Liver (tissue), 9 donors: ENCODE measurements around the gene TCF12. TPM values are rescaled to one million over a fixed set of nuclear protein-coding genes. Genes with fewer than 3 reads are reported as not detected.

Experiments used
- DNase-seq: peaks from one replicate; pipeline ENCODE4 v3.0.0-alpha.2; 2017; ENCODE audit warnings: low spot score
- H3K27ac ChIP-seq, 2 donors: one replicate each; pipeline ENCODE4 v1.7.0; 2013; ENCODE audit warnings: inconsistent platforms in 2 of 2, low read length in 2 of 2, control low read depth in 1 of 2, low read depth in 1 of 2, mild to moderate bottlenecking in 1 of 2
- H3K27me3 ChIP-seq, 4 donors: one replicate each; pipeline versions ENCODE4 v1.6.1 to v1.7.0; 2013; ENCODE audit warnings: low read length in 3 of 4, inconsistent platforms in 1 of 4, mild to moderate bottlenecking in 1 of 4, moderate library complexity in 1 of 4; ENCODE audit not compliant: control insufficient read depth in 4 of 4, insufficient read depth in 4 of 4
- H3K36me3 ChIP-seq, 4 donors: one replicate each; pipeline versions ENCODE4 v1.6.1 to v1.7.0; 2013; ENCODE audit warnings: low read length in 3 of 4, mild to moderate bottlenecking in 3 of 4, low read depth in 1 of 4, moderate library complexity in 1 of 4; ENCODE audit not compliant: control insufficient read depth in 4 of 4, insufficient read depth in 3 of 4
- H3K4me1 ChIP-seq, 4 donors: one replicate each; pipeline versions ENCODE4 v1.6.1 to v1.7.0; 2013; ENCODE audit warnings: low read length in 3 of 4, mild to moderate bottlenecking in 3 of 4, moderate library complexity in 1 of 4; ENCODE audit not compliant: control insufficient read depth in 4 of 4, insufficient read depth in 4 of 4
- H3K4me3 ChIP-seq, 3 donors: one replicate each; pipeline versions ENCODE4 v1.6.1 to v1.7.0; 2013; ENCODE audit warnings: low read length in 3 of 3, control low read depth in 1 of 3, low read depth in 1 of 3, mild to moderate bottlenecking in 1 of 3
- H3K9ac ChIP-seq, 2 donors: one replicate each; pipeline ENCODE4 v1.7.0; 2013; ENCODE audit warnings: low read length in 2 of 2, mild to moderate bottlenecking in 2 of 2, moderate library complexity in 2 of 2, control low read depth in 1 of 2, low read depth in 1 of 2
- H3K9me3 ChIP-seq, 4 donors: one replicate each; pipeline versions ENCODE4 v1.6.1 to v1.7.0; 2013; ENCODE audit warnings: low read length in 3 of 4; ENCODE audit not compliant: control insufficient read depth in 4 of 4
- ATF3 ChIP-seq: IDR thresholded peaks from 2 replicates; pipeline ENCODE4 v1.6.1; 2016; ENCODE audit warnings: antibody characterized with exemption
- CTCF ChIP-seq: fragments of 150-350 bp; IDR thresholded peaks from 2 replicates; pipeline ENCODE4 v1.5.1; 2017; ENCODE audit warnings: improper control_type of control experiment, low read depth, low read length; ENCODE audit not compliant: missing input control
- EGR1 ChIP-seq, 2 donors: IDR thresholded peaks; 2 replicates each; pipeline ENCODE4 v1.6.1; 2016 to 2018; ENCODE audit warnings: antibody characterized with exemption in 2 of 2, low read depth in 2 of 2
- FOXA1 ChIP-seq: IDR thresholded peaks from 2 replicates; pipeline ENCODE4 v1.6.1; 2016; ENCODE audit warnings: antibody characterized with exemption
- FOXA2 ChIP-seq: IDR thresholded peaks from 2 replicates; pipeline ENCODE4 v1.6.1; 2016; ENCODE audit warnings: antibody characterized with exemption
- HNF4G ChIP-seq: IDR thresholded peaks from 2 replicates; pipeline ENCODE4 v1.6.1; 2016; ENCODE audit warnings: antibody characterized with exemption
- JUND ChIP-seq, 2 donors: IDR thresholded peaks; 2 replicates each; pipeline ENCODE4 v1.6.1; 2016; ENCODE audit warnings: antibody characterized with exemption in 2 of 2
- NR2F2 ChIP-seq: IDR thresholded peaks from 2 replicates; pipeline ENCODE4 v1.6.1; 2016; ENCODE audit warnings: antibody characterized with exemption
- REST ChIP-seq: IDR thresholded peaks from 2 replicates; pipeline ENCODE4 v1.6.1; 2016; ENCODE audit warnings: antibody characterized with exemption, mild to moderate bottlenecking
- TAF1 ChIP-seq: conservative IDR thresholded peaks from 2 replicates; pipeline ENCODE4 v1.6.1; 2016; ENCODE audit warnings: antibody characterized with exemption, mild to moderate bottlenecking
- ZBTB33 ChIP-seq: IDR thresholded peaks from 2 replicates; pipeline ENCODE4 v1.6.1; 2016; ENCODE audit warnings: antibody characterized with exemption
- WGBS: extraction: QIAGEN DNeasy Blood & Tissue Kit; methylation state at CpG from one replicate; pipeline ENCODE4 v1.1.7; 2013; 5-methylcytosine and 5-hydroxymethylcytosine counted together
- polyA plus RNA-seq, 2 donors: library from polyadenylated mRNA; stranded (reverse) in 1 of 2; unstranded in 1 of 2; fragments of 200-250 nt in 1 of 2; fragments of >200 nt in 1 of 2; fragmentation: Nextera tagmentation in 1 of 2; extraction: Ambion mirVana in 1 of 2; gene quantifications; one replicate each; pipeline versions ENCODE4 v1.2.1 to v1.2.3, GENCODE V29; 2013 to 2015
- total RNA-seq, 2 donors: library from RNA; depleted of rRNA; stranded (reverse); fragments of >200 nt; gene quantifications; one replicate each; pipeline ENCODE4 v1.2.3, GENCODE V29; 2014
- TF ChIP-seq, protein P1 (sequence below): IDR thresholded peaks from 2 replicates; pipeline ENCODE4 v1.6.1; 2016; ENCODE audit warnings: antibody characterized with exemption
- donor health status: healthy.
- donor health status: healthy.
- donor health status: healthy.
- donor health status: healthy.
- donor health status: healthy.

TCF12 gene
- total and polyA plus RNA-seq, 4 donors: 8.7 to 38.3 (median 22.3) TPM

- TF ChIP-seq ZBTB33: no peak
- no peak for TF ChIP-seq CTCF
- TF ChIP-seq, protein P1, sequence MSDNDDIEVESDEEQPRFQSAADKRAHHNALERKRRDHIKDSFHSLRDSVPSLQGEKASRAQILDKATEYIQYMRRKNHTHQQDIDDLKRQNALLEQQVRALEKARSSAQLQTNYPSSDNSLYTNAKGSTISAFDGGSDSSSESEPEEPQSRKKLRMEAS: no peak
Measured at GRCh38 chr15:57285386-57285785, 366.9 kb downstream of the TCF12 start (continued).

DNA sequence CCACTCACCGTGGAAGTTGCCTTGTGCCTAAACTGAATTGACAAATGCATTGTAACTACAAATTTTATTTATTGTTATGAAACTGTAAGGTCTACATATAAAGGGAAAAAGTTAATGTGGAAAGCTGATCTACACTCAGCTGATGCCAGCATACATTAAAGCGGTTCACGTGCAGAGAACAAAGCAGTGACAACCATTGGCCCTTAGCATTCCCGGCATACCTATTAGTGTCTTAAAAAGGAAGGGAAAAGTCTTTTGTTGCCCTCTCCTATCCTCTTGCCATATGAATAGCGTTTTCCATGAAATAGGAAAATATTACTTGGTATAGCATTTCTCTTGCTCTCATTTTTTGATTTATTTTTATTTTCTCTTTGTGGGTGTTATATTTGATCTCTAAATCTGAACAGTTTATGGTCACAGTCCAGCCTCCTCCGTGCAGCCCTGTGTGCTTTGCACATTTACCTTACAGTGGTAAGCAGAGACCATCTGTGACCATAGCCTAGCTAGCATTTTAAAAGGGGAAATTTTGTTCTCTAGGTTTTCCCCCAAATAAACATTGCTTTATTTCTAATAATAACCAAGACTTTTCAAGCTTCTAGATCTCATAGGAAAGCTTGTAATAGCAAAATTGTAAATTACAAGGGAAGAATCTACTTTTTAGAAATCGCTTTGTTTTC, 368.1 kb downstream of the TCF12 start:
- TF ChIP-seq FOXA1 (no peak), EGR1 (IDR thresholded peaks at IDR 0.05; ENCODE audit: low read depth in 2 of 2) (no peak), HNF4G (no peak), ZBTB33 (no peak), FOXA2 (no peak), ATF3 (no peak), JUND (IDR thresholded peaks at IDR 0.05) (no peak), TAF1 (no peak), REST (no peak), NR2F2 (no peak)
- TF ChIP-seq, protein P1: no peak
- 97% methylated on average over 7 of the region's 7 CpGs for WGBS
- Histone ChIP-seq H3K27ac (no peak overlapping the region), H3K27me3 (no peaks in the 10 kb centered on the region), H3K36me3 (peaks cover 1 to 36% (median 20%) of the 10 kb centered on the region in 4 donors), H3K4me3 (no peak overlapping the region), H3K9me3 (no peaks in the 10 kb centered on the region), H3K4me1 (no peaks in the 10 kb centered on the region), H3K9ac (no peak overlapping the region)
- DNase-seq: no peak
